Natural killer cell treated with Interleukin-12 subunit alpha and Interleukin-12 subunit beta and Interleukin-15 and Interleukin-18, amount 100 ng/mL, for 72 hours (primary cell): ENCODE data around the gene ROGDI. TPM values are rescaled to one million over a fixed set of nuclear protein-coding genes. Genes with fewer than 3 reads are reported as not detected.

Experiments
- ATAC-seq, 2 donors: fragments of 150-1000 bp; cut with Tn5 transposase in 1 of 2; sonication (Bioruptor Pico), chemical (Tn5 transposase) in 1 of 2; 2 replicates each; pipeline ENCODE4 v1.10.0; 2021
- DNase-seq: peaks from one replicate; pipeline ENCODE4 v3.0.0; 2022; ENCODE audit warnings: low spot score
- H3K27ac Mint-ChIP-seq, 2 donors: 1 replicate in 1 of 2; 2 replicates in 1 of 2; pipeline ENCODE4 v1.8.0; 2022; ENCODE audit warnings: mixed read lengths in 2 of 2, mild to moderate bottlenecking in 1 of 2, moderate library complexity in 1 of 2
- H3K27me3 Mint-ChIP-seq, 2 donors: 1 replicate in 1 of 2; 2 replicates in 1 of 2; pipeline ENCODE4 v1.8.0; 2022; ENCODE audit warnings: mixed read lengths in 2 of 2
- H3K36me3 Mint-ChIP-seq: one replicate; pipeline ENCODE4 v1.8.0; 2022; ENCODE audit warnings: mixed read lengths
- H3K4me1 Mint-ChIP-seq, 2 donors: 1 replicate in 1 of 2; 2 replicates in 1 of 2; pipeline ENCODE4 v1.8.0; 2022; ENCODE audit warnings: low read depth in 2 of 2, mixed read lengths in 2 of 2, mild to moderate bottlenecking in 1 of 2
- H3K4me3 Mint-ChIP-seq: one replicate; pipeline ENCODE4 v1.8.0; 2022; ENCODE audit warnings: mixed read lengths
- H3K9me3 Mint-ChIP-seq: 2 replicates; pipeline ENCODE4 v1.8.0; 2022; ENCODE audit warnings: mixed read lengths
- total RNA-seq, 2 donors: library from RNA; stranded (reverse); gene quantifications; one replicate each; pipeline ENCODE4 v1.2.3, GENCODE V29; 2022

The ROGDI gene
- total RNA-seq, 2 donors from 2014 or later: 3.8 to 7.1 TPM

DNA sequence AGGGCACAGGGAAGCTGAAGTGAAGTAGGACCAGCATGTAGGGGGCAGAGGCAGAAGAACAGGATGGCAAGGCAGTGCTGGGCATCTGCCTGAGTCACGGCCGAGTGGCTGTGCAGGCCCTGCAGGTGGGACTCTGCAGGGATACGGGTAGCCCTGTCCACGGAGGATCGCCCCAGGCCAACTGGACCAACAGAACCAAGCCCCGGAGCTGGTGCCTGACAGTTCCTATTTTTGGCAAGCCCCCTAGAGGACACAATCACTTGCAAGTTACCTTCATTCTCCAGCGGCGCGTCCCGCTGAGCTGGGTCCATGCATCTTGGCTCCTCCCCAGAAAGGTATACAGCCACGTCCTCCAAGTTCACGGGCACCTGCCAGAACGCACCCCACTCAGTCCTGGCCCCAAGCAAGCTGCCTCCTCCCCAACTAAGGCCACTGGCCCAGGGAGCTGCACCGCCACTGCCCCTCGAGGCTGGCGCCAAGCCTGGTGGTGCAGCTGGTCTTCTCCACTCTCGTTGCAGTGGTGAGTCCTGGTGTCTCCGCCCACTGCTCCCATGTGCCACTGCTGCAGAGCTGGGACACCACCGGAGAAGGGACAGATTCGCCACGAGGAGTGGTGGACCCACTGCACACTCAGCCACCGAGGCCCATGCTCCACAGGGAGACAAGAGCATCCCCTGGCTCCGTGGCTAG lies 42.1 kb downstream of the ROGDI start:
- DNase-seq (no peak), ATAC-seq (no peak)
- no peak overlapping the region for H3K4me3 Mint-ChIP-seq
- H3K27me3 Mint-ChIP-seq: no peaks in the 10 kb centered on the region
- peaks cover 12% of the 10 kb centered on the region for H3K36me3 Mint-ChIP-seq
- no peaks in the 10 kb centered on the region for H3K9me3 Mint-ChIP-seq
- H3K4me1 Mint-ChIP-seq: peaks cover 0 to 2% of the 10 kb centered on the region in 2 donors
- no peak overlapping the region for H3K27ac Mint-ChIP-seq

DNA sequence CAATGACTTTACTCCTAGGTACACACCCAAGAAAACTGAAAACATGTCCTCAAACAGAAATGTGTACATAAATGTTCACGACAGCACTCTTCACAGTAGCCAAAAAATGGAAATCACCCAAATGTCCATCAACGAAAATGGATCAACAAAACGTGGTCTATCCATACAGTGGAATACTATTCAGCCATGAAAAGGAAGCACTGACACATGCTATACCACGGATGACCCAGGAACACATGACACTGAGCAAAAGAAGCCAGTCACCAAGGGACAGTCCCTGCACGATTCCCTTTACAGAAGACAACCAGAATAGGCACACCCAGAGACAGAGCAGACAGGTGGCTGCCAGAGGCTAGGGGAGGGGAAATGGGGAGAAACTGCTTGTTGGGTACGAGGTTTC lies 46.7 kb downstream of the ROGDI start:
- no peaks in the 10 kb centered on the region for H3K27me3 Mint-ChIP-seq
- no peak for ATAC-seq
- H3K27ac Mint-ChIP-seq: no peak overlapping the region
- no peaks in the 10 kb centered on the region for H3K4me1 Mint-ChIP-seq
- peaks cover 12% of the 10 kb centered on the region for H3K36me3 Mint-ChIP-seq
- H3K4me3 Mint-ChIP-seq: no peak overlapping the region
- H3K9me3 Mint-ChIP-seq: no peaks in the 10 kb centered on the region
- no peak for DNase-seq

GRCh38 chr16:4754865-4755264 lies 47.6 kb downstream of the ROGDI start:
- no peak overlapping the region for H3K4me3 Mint-ChIP-seq
- DNase-seq (no peak), ATAC-seq (no peak)
- no peaks in the 10 kb centered on the region for H3K4me1 Mint-ChIP-seq
- no peak overlapping the region for H3K27ac Mint-ChIP-seq
- H3K9me3 Mint-ChIP-seq: no peaks in the 10 kb centered on the region
- H3K27me3 Mint-ChIP-seq: no peaks in the 10 kb centered on the region
- peaks cover 9% of the 10 kb centered on the region for H3K36me3 Mint-ChIP-seq

DNA sequence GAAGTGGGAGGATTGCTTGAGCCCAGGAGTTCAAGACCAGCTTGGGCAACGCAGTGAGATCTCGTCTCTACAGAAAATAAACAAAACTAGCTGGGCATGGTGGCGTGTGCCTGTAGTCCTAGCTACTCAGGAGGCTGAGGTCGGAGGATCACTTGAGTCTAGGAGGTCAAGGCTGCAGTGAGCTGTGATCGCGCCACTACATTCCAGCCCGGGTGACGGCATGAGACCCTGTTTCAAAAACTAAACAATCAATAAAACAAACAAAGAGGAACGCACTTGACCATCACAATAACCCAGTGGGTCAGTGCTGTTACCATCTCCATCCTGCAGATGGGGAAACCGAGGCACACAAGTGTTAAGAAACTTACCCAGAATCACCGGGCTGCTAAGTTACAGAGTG lies 49.2 kb downstream of the ROGDI start:
- Mint-ChIP-seq H3K4me1 (peaks cover 0 to under 1% of the 10 kb centered on the region in 2 donors), H3K36me3 (peaks cover 6% of the 10 kb centered on the region), H3K9me3 (no peaks in the 10 kb centered on the region), H3K4me3 (no peak overlapping the region), H3K27me3 (no peaks in the 10 kb centered on the region), H3K27ac (no peak overlapping the region)
- DNase-seq: no peak
- ATAC-seq: no peak

DNA sequence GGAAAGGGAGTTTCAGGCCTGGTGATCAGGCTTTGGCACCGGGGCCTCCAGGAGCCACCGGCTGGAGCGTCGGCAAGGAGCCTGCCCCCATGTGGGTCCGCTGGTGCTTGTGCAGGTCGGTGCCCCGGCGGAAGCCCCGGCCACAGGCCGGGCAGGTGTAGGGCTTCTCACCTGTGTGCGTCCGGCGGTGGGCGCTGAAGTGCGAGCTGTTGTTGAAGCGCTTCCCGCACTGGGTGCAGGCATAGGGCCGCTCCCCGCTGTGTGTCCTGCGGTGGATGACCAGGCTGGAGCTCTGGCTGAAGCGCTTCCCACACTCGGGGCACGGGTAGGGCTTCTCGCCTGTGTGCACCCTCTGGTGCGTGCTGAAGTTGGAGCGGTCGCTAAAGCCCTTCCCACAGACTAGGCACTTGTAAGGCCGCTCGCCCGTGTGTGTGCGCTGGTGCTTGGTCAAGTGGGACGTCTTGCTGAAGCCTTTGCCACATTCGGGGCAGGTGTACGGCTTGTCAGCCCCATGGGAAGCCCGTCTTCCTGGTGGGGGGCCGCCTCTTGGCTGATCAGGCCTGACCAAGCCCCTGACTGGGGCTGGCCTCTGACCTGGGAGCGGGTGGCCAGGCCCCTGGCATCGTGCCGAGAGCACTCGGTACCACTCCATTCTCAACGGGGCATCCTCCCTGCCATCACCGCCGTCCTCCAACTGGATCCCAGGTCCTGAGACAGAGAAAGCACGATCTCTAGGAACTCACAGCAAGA lies 49.9 kb downstream of the ROGDI start:
- DNase-seq (no peak), ATAC-seq (no peak)
- H3K4me1 Mint-ChIP-seq: peaks cover 6 to 7% of the 10 kb centered on the region in 2 donors
- H3K36me3 Mint-ChIP-seq: peaks cover 6% of the 10 kb centered on the region
- no peak overlapping the region for H3K4me3 Mint-ChIP-seq
- H3K27me3 Mint-ChIP-seq: no peaks in the 10 kb centered on the region
- H3K9me3 Mint-ChIP-seq: no peaks in the 10 kb centered on the region
- no peak overlapping the region for H3K27ac Mint-ChIP-seq

DNA sequence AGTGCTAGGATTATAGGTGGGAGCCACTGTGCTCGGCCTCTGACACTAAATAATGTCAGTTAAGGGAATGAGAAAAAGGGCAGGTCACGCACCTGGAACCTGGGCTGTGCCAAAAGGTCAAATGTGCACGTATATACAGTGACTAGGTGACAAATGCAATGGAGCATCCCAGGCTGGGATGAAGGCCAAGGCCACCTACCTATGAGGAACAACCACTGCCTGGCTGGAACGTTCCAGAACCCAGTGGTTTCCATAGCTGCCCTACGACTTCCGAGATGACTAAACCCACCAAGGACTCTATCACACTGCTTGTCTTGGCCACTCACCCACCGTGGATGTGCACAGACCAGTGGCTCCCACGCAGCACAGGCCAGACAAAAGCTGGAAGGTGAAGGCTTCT lies 51.5 kb downstream of the ROGDI start:
- Mint-ChIP-seq H3K4me1 (peaks cover 6 to 7% of the 10 kb centered on the region in 2 donors), H3K4me3 (no peak overlapping the region), H3K27ac (no peak overlapping the region), H3K27me3 (no peaks in the 10 kb centered on the region), H3K9me3 (no peaks in the 10 kb centered on the region), H3K36me3 (peaks cover 5% of the 10 kb centered on the region)
- no peak for DNase-seq
- no peak for ATAC-seq

- H3K4me3 Mint-ChIP-seq: no peak overlapping the region
- no peak overlapping the region for H3K27ac Mint-ChIP-seq
- H3K4me1 Mint-ChIP-seq: peaks cover 6 to 7% of the 10 kb centered on the region in 2 donors
- H3K36me3 Mint-ChIP-seq: no peaks in the 10 kb centered on the region
- peak in 1 of 2 donors; percentile 5 for ATAC-seq
- DNase-seq: no peak
- H3K27me3 Mint-ChIP-seq: no peaks in the 10 kb centered on the region
- no peaks in the 10 kb centered on the region for H3K9me3 Mint-ChIP-seq
These were observed 52.7 kb downstream of the ROGDI start for GRCh38 chr16:4749700-4750257.

GRCh38 chr16:4748682-4749411 lies 53.6 kb downstream of the ROGDI start:
- Mint-ChIP-seq H3K27ac (no peak overlapping the region), H3K36me3 (no peaks in the 10 kb centered on the region), H3K4me3 (no peak overlapping the region), H3K4me1 (peaks cover 6 to 7% of the 10 kb centered on the region in 2 donors), H3K27me3 (no peaks in the 10 kb centered on the region), H3K9me3 (no peaks in the 10 kb centered on the region)
- ATAC-seq (no peak), DNase-seq (no peak)

DNA sequence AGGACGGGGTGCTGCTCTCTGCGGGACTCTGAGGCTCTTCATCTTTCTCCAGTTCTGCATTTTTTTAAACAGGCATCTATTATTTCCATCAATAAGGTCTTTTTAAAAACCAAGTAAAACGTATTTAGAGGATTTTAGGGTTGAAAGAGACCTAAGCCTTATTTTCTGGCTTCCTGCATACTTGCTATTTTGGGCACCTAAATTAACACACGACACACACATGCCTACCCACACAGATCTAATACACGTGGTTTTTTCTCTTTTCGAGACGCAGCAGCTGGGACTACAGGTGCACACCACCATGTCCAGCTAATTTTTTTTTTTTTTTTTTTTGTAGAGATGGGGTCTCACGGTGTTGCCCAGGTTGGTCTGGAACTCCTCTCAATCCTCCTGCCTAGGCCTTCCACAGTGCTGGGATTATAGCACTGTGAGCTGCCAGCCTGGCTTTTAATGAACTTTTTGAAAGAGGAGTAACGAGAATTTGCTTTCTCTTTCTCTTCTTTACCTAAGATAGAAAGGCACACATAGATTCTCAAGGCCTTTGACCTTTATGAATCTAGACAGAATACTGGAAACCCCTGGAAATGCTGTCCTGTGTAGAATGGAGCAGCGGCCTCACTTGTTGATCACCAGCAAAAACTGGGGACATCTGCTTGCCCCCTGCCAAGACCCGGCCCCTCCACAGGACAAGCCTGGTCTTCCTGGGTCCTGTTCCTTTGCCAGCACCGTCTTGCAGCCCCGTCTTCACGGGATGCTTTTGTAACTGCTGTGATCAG lies 54.3 kb downstream of the ROGDI start:
- Mint-ChIP-seq H3K27me3 (peaks cover 0 to 4% of the 10 kb centered on the region in 2 donors), H3K4me3 (no peak overlapping the region), H3K27ac (peak overlapping the region in 1 of 2 donors; percentile 75), H3K9me3 (no peaks in the 10 kb centered on the region), H3K4me1 (peaks cover 6 to 12% of the 10 kb centered on the region in 2 donors), H3K36me3 (no peaks in the 10 kb centered on the region)
- no peak for ATAC-seq
- no peak for DNase-seq

- no peak for ATAC-seq
- Mint-ChIP-seq H3K36me3 (no peaks in the 10 kb centered on the region), H3K27me3 (peaks cover 0 to 5% of the 10 kb centered on the region in 2 donors), H3K27ac (no peak overlapping the region), H3K4me3 (no peak overlapping the region), H3K4me1 (peaks cover 6 to 13% of the 10 kb centered on the region in 2 donors), H3K9me3 (no peaks in the 10 kb centered on the region)
- no peak for DNase-seq
These were observed 55.4 kb downstream of the ROGDI start for GRCh38 chr16:4746991-4747574.
